ENCODE results near the gene CDH4. TPM values are rescaled to one million over a fixed set of nuclear protein-coding genes. Genes with fewer than 3 reads are reported as not detected.
A peak's percentile ranks its signal among the peaks of the same experiment; 100 is the strongest.

Gene CDH4
- total and polyA plus RNA-seq, 2 donors from 2014 or later, result 1.1 TPM; not detected in 1

DNA sequence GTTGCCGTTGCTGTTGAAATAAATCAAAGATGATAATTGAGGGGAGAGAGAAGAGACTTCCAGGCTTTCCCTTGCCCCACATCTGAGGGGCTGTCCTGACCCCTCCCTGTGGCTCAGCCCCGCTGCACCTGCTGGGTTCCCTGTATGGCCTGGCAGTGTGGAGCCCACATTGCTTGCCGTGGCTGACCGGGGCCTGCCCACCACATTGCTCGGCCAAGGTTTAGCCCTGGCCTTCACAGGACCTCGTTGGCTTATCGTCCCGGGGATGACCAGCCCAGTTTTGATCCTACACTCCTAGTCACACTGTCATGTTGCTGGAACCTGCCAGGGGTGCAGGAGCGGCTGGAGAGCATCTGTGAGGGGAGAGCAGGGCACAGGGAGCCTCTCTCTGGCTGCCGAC, 102.4 kb downstream of the CDH4 start:
- no peaks in the 10 kb centered on the region for H3K9me3 ChIP-seq (ENCODE audit: control insufficient read depth in 2 of 3, insufficient read depth in 1 of 3, low read length in 3 of 3)
- intact Hi-C loops (cut with DNase I), result no loop called here
- TF ChIP-seq, protein P1, sequence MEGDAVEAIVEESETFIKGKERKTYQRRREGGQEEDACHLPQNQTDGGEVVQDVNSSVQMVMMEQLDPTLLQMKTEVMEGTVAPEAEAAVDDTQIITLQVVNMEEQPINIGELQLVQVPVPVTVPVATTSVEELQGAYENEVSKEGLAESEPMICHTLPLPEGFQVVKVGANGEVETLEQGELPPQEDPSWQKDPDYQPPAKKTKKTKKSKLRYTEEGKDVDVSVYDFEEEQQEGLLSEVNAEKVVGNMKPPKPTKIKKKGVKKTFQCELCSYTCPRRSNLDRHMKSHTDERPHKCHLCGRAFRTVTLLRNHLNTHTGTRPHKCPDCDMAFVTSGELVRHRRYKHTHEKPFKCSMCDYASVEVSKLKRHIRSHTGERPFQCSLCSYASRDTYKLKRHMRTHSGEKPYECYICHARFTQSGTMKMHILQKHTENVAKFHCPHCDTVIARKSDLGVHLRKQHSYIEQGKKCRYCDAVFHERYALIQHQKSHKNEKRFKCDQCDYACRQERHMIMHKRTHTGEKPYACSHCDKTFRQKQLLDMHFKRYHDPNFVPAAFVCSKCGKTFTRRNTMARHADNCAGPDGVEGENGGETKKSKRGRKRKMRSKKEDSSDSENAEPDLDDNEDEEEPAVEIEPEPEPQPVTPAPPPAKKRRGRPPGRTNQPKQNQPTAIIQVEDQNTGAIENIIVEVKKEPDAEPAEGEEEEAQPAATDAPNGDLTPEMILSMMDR (IDR thresholded peaks at IDR 0.05; ENCODE audit: borderline replicate concordance, extremely low read depth, insufficient read depth), result no peak
- no peaks in the 10 kb centered on the region for H3K36me3 ChIP-seq (ENCODE audit: control insufficient read depth in 2 of 3, insufficient read depth in 3 of 3, low read length in 3 of 3)
- no peak overlapping the region for H3K4me3 ChIP-seq (ENCODE audit: low read length in 3 of 3)
- H3K27ac ChIP-seq (ENCODE audit: low read depth in 2 of 2, low read length in 2 of 2), result no peak overlapping the region
- no peak for DNase-seq
- FAIRE-seq, result no peak
- H3K27me3 ChIP-seq (ENCODE audit: control insufficient read depth, insufficient read depth, low read length), result no peaks in the 10 kb centered on the region
- no peaks in the 10 kb centered on the region for H3K4me1 ChIP-seq (ENCODE audit: control insufficient read depth in 2 of 3, insufficient read depth in 2 of 3, low read depth in 1 of 3, low read length in 3 of 3)
- H3K9ac ChIP-seq (ENCODE audit: low read length in 3 of 3), result no peak overlapping the region

DNA sequence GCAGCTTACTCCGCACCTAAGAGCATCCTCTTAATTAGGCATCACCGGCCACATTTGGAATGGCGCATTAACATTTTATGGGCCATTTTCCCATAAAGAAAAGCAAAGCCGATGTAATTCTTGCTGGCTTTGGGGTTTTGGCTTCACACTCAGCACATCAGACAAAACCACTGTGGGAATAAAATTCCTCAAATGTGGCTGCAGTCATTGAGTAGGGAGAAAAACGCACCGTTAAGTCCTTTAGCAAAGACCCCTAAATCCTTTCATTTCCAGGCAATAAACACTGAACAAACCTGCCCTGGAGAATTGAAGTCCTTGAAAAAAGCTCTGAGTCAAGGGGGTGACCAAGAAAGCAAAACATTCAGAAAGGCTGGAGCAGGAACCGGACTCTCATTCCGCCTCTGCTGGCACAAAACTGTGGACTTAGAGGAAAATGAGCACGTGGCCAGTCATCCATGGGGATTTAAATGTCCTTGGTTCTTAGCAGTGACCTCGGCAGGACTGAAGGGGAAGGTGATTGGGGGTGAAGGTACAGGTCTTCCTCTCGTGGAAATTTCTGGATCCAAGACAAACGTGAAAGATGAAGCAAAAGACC, 102.9 kb downstream of the CDH4 start:
- TF ChIP-seq, protein P1 (IDR thresholded peaks at IDR 0.05; ENCODE audit: borderline replicate concordance, extremely low read depth, insufficient read depth), result no peak
- Histone ChIP-seq H3K4me3 (ENCODE audit: low read length in 3 of 3) (no peak overlapping the region), H3K9ac (ENCODE audit: low read length in 3 of 3) (no peak overlapping the region), H3K27me3 (ENCODE audit: control insufficient read depth, insufficient read depth, low read length) (no peaks in the 10 kb centered on the region), H3K9me3 (ENCODE audit: control insufficient read depth in 2 of 3, insufficient read depth in 1 of 3, low read length in 3 of 3) (no peaks in the 10 kb centered on the region), H3K4me1 (ENCODE audit: control insufficient read depth in 2 of 3, insufficient read depth in 2 of 3, low read depth in 1 of 3, low read length in 3 of 3) (no peaks in the 10 kb centered on the region), H3K36me3 (ENCODE audit: control insufficient read depth in 2 of 3, insufficient read depth in 3 of 3, low read length in 3 of 3) (no peaks in the 10 kb centered on the region), H3K27ac (ENCODE audit: low read depth in 2 of 2, low read length in 2 of 2) (no peak overlapping the region)
- DNase-seq (peak in 1 of 5 donors; percentile 23), FAIRE-seq (no peak)
- intact Hi-C loops (cut with DNase I), result no loop called here

DNA sequence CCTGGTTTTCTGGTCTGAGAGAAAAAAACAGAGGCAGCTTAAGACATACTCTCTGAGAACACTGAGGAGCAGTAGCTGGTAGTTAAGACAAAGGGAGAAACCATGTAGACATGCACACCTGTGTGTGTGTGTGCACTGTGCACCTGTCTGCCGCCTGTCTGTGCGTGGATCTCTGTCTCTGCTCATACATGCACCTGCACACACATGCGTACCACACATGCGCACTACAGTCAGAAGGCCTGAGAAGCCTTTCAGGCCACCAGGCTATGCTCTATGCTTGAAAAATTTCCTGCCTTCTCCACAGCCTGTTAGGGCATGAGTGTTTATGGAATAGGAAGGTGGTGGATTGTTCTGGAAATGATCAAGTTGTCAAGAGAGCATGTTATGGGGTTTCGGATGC, 103.5 kb downstream of the CDH4 start:
- DNase-seq, result no peak
- Histone ChIP-seq H3K9me3 (ENCODE audit: control insufficient read depth in 2 of 3, insufficient read depth in 1 of 3, low read length in 3 of 3) (no peaks in the 10 kb centered on the region), H3K27ac (ENCODE audit: low read depth in 2 of 2, low read length in 2 of 2) (no peak overlapping the region), H3K36me3 (ENCODE audit: control insufficient read depth in 2 of 3, insufficient read depth in 3 of 3, low read length in 3 of 3) (no peaks in the 10 kb centered on the region), H3K9ac (ENCODE audit: low read length in 3 of 3) (no peak overlapping the region), H3K27me3 (ENCODE audit: control insufficient read depth, insufficient read depth, low read length) (no peaks in the 10 kb centered on the region), H3K4me1 (ENCODE audit: control insufficient read depth in 2 of 3, insufficient read depth in 2 of 3, low read depth in 1 of 3, low read length in 3 of 3) (no peaks in the 10 kb centered on the region), H3K4me3 (ENCODE audit: low read length in 3 of 3) (no peak overlapping the region)
- FAIRE-seq, result no peak
- intact Hi-C loops (cut with DNase I), result no loop called here
- TF ChIP-seq, protein P1 (IDR thresholded peaks at IDR 0.05; ENCODE audit: borderline replicate concordance, extremely low read depth, insufficient read depth), result no peak

DNA sequence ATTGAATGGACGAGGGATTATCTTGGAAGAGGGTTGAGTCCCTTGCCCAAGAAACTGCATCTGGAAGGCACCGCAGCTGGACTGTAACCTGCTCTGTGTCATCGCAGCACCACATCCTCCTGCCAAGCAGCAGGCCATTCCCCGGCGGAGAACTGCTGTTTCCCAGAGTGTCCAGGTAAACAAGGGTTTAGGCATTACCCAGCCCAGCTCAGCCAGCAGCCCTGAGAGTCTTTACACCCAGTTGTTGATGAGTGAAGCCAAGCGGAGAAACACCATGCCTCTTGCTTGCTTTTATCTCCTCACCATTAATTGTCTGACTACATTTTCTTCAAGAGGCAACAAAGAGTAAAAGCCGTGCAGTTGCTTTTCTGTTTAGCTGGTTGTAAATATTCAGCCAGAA, 104.1 kb downstream of the CDH4 start:
- Histone ChIP-seq H3K9ac (ENCODE audit: low read length in 3 of 3) (no peak overlapping the region), H3K36me3 (ENCODE audit: control insufficient read depth in 2 of 3, insufficient read depth in 3 of 3, low read length in 3 of 3) (no peaks in the 10 kb centered on the region), H3K27ac (ENCODE audit: low read depth in 2 of 2, low read length in 2 of 2) (no peak overlapping the region), H3K4me1 (ENCODE audit: control insufficient read depth in 2 of 3, insufficient read depth in 2 of 3, low read depth in 1 of 3, low read length in 3 of 3) (no peaks in the 10 kb centered on the region), H3K9me3 (ENCODE audit: control insufficient read depth in 2 of 3, insufficient read depth in 1 of 3, low read length in 3 of 3) (no peaks in the 10 kb centered on the region), H3K27me3 (ENCODE audit: control insufficient read depth, insufficient read depth, low read length) (no peaks in the 10 kb centered on the region), H3K4me3 (ENCODE audit: low read length in 3 of 3) (no peak overlapping the region)
- TF ChIP-seq, protein P1 (IDR thresholded peaks at IDR 0.05; ENCODE audit: borderline replicate concordance, extremely low read depth, insufficient read depth), result no peak
- FAIRE-seq (no peak), DNase-seq (peak in 4 of 5 donors; percentile 49 to 64 (median 53))
- intact Hi-C loops (cut with DNase I), result no loop called here

Measured in kidney (tissue), 14 donors.